ENCODE results near the gene PIGQ. TPM values are rescaled to one million over a fixed set of nuclear protein-coding genes. Genes with fewer than 3 reads are reported as not detected.

The PIGQ gene
- polyA plus RNA-seq, 10 donors, result 12.5 to 25.3 (median 16.8) TPM

GRCh38 chr16:531494-532125 lies 38.2 kb upstream of the PIGQ start:
- no peak for DNase-seq

GRCh38 chr16:533391-534123 lies 36.2 kb upstream of the PIGQ start:
- no peak for DNase-seq

GRCh38 chr16:534135-534534 lies 35.6 kb upstream of the PIGQ start:
- peak in 2 of 3 donors; percentile 57 to 59 for DNase-seq

- no peak for DNase-seq
Observed at GRCh38 chr16:534856-535445, 34.8 kb upstream of the PIGQ start.

- peak in 1 of 3 donors; percentile 49 for DNase-seq
Observed at GRCh38 chr16:535446-536405, 34.0 kb upstream of the PIGQ start.

- no peak for DNase-seq
Observed at GRCh38 chr16:536746-537145, 33.0 kb upstream of the PIGQ start.

- no peak for DNase-seq
Observed at GRCh38 chr16:537415-538335, 32.1 kb upstream of the PIGQ start.

- DNase-seq, result no peak
Observed at GRCh38 chr16:539901-540530, 29.8 kb upstream of the PIGQ start.

GRCh38 chr16:540645-541340 lies 29.0 kb upstream of the PIGQ start:
- no peak for DNase-seq

- DNase-seq, result no peak
Observed at GRCh38 chr16:543301-544164, 26.2 kb upstream of the PIGQ start.

GRCh38 chr16:544517-544916 lies 25.3 kb upstream of the PIGQ start:
- no peak for DNase-seq

GRCh38 chr16:546909-547770 lies 22.6 kb upstream of the PIGQ start:
- peak in 2 of 3 donors; percentile 61 to 76 for DNase-seq

GRCh38 chr16:548586-548985 lies 21.2 kb upstream of the PIGQ start:
- DNase-seq, result no peak

GRCh38 chr16:549544-550263 lies 20.1 kb upstream of the PIGQ start:
- DNase-seq, result no peak

GRCh38 chr16:551210-551609 lies 18.6 kb upstream of the PIGQ start:
- DNase-seq, result no peak

GRCh38 chr16:552171-552570 lies 17.6 kb upstream of the PIGQ start:
- no peak for DNase-seq

All from muscle of back (tissue), 11 donors.